Mesendoderm (in vitro differentiated cells): ENCODE results near the gene ADH1C.

Experiments used
- DNase-seq: peaks from one replicate; pipeline ENCODE4 v3.0.0; 2013
- H2AK5ac ChIP-seq: 2 replicates; pipeline ENCODE4 v1.6.1; 2013; ENCODE audit warnings: low read length, inconsistent platforms
- H2BK120ac ChIP-seq: 2 replicates; pipeline ENCODE4 v1.6.1; 2013; ENCODE audit warnings: low read depth, mild to moderate bottlenecking, low read length, moderate library complexity, mixed read lengths
- H2BK15ac ChIP-seq: replicated peaks from 2 replicates; pipeline ENCODE4 v1.6.1; 2013; ENCODE audit warnings: low read depth, mild to moderate bottlenecking, moderate library complexity
- H2BK5ac ChIP-seq: 2 replicates; pipeline ENCODE4 v1.6.1; 2013; ENCODE audit warnings: low read length, inconsistent platforms
- H3K18ac ChIP-seq: 2 replicates; pipeline ENCODE4 v1.6.1; 2013; ENCODE audit warnings: mild to moderate bottlenecking, low read length, mixed read lengths
- H3K23ac ChIP-seq: one replicate; pipeline ENCODE4 v1.6.1; 2013; ENCODE audit warnings: low read length
- H3K27ac ChIP-seq: 2 replicates; pipeline ENCODE4 v1.5.1; 2013; ENCODE audit warnings: low read depth, mild to moderate bottlenecking, inconsistent platforms, low read length, moderate library complexity
- H3K27me3 ChIP-seq: 2 replicates; pipeline ENCODE4 v1.6.1; 2013; ENCODE audit warnings: low read length, control low read depth, mild to moderate bottlenecking, inconsistent platforms; ENCODE audit not compliant: insufficient read depth, poor library complexity
- H3K36me3 ChIP-seq: 2 replicates; pipeline ENCODE4 v1.6.1; 2013; ENCODE audit warnings: low read length, inconsistent platforms; ENCODE audit not compliant: control insufficient read depth, insufficient read depth
- H3K4ac ChIP-seq: one replicate; pipeline ENCODE4 v1.6.1; 2013; ENCODE audit warnings: low read depth, mild to moderate bottlenecking, low read length, moderate library complexity
- H3K4me1 ChIP-seq: 2 replicates; pipeline ENCODE4 v1.6.1; 2013; ENCODE audit warnings: low read depth, low read length, inconsistent platforms; ENCODE audit not compliant: control insufficient read depth
- H3K4me2 ChIP-seq: 2 replicates; pipeline ENCODE4 v1.6.1; 2013; ENCODE audit warnings: low read length
- H3K4me3 ChIP-seq: 2 replicates; pipeline ENCODE4 v1.5.1; 2013; ENCODE audit warnings: mild to moderate bottlenecking, low read length
- H3K56ac ChIP-seq: one replicate; pipeline ENCODE4 v1.6.1; 2013; ENCODE audit warnings: low read length
- H3K79me1 ChIP-seq: 2 replicates; pipeline ENCODE4 v1.6.1; 2013; ENCODE audit warnings: low read length, inconsistent platforms
- H3K79me2 ChIP-seq: 2 replicates; pipeline ENCODE4 v1.6.1; 2013; ENCODE audit warnings: mild to moderate bottlenecking, low read length; ENCODE audit not compliant: control insufficient read depth, insufficient read depth
- H3K9ac ChIP-seq: 2 replicates; pipeline ENCODE4 v1.6.1; 2013; ENCODE audit warnings: low read length, inconsistent platforms
- H4K5ac ChIP-seq: one replicate; pipeline ENCODE4 v1.6.1; 2013; ENCODE audit warnings: low read length
- H4K8ac ChIP-seq: one replicate; pipeline ENCODE4 v1.6.1; 2013; ENCODE audit warnings: low read depth, mild to moderate bottlenecking, control low read depth, low read length, moderate library complexity
- WGBS: extraction: QIAGEN DNeasy Blood & Tissue Kit; methylation state at CpG from one replicate; pipeline ENCODE4 v1.1.7; 2013; ENCODE audit warnings: low lambda C conversion rate, missing lambda C conversion rate; ENCODE audit not compliant: insufficient coverage; ENCODE audit errors: extremely low coverage; 5-methylcytosine and 5-hydroxymethylcytosine counted together

The ADH1C gene

DNA sequence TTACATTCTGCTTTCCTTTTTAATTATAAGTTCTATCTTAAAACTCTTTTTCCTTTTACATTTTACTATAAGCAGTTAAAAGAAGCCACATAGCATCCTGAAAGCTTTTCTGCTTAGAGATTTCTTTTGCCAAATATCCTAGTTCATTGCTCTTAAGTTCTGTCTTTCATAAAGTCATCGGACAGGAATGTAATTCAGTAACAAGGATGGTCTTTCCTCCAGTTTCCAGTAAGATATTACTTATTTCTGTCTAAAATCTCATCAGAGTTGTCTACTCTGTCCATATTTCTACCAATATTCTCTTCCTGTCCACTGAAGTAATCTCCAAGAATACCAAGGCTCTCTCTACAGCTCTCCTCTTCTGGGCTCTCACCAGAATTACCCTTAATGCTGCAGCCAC is 37.5 kb upstream of the ADH1C start:
- H3K9ac ChIP-seq, result no peak overlapping the region
- no peak overlapping the region for H3K18ac ChIP-seq
- no peak overlapping the region for H3K4me3 ChIP-seq
- no peak overlapping the region for H3K56ac ChIP-seq
- no peak overlapping the region for H2BK15ac ChIP-seq
- no peak overlapping the region for H2BK5ac ChIP-seq
- no peak overlapping the region for H3K4me2 ChIP-seq
- WGBS, result no CpG with 5 or more reads among the region's 1 CpG
- no peak for DNase-seq
- H3K4me1 ChIP-seq, result no peaks in the 10 kb centered on the region
- no peak overlapping the region for H3K27ac ChIP-seq
- H2BK120ac ChIP-seq, result no peak overlapping the region
- no peaks in the 10 kb centered on the region for H3K79me2 ChIP-seq
- H4K8ac ChIP-seq, result no peak overlapping the region
- H3K4ac ChIP-seq, result no peak overlapping the region
- H3K36me3 ChIP-seq, result no peaks in the 10 kb centered on the region
- no peaks in the 10 kb centered on the region for H3K27me3 ChIP-seq
- H2AK5ac ChIP-seq, result no peak overlapping the region
- H3K23ac ChIP-seq, result no peak overlapping the region
- H3K79me1 ChIP-seq, result no peaks in the 10 kb centered on the region
- no peak overlapping the region for H4K5ac ChIP-seq

DNA sequence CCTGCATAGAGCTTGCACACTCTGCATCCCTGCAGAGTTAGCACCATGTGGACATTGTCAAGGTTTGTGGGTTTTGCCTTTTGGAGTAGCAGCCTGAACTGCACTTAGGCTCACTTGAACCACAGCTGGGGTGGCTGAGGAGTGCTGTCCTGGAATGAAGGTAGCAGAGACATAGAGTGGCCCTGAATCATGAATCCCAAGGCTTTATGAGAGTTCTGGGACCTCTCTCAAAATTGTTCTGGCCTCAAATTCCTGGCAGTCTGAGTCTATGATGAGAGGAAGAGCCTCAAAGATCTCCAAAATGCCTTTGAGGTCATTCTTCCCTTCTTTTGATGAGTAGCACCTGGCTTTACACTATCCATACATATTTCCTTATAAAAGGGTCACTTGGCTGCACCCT is 37.1 kb upstream of the ADH1C start:
- Histone ChIP-seq H4K8ac (no peak overlapping the region), H2BK5ac (no peak overlapping the region), H2BK120ac (no peak overlapping the region), H3K79me1 (no peaks in the 10 kb centered on the region), H3K4me1 (no peaks in the 10 kb centered on the region), H3K4me2 (no peak overlapping the region), H3K18ac (no peak overlapping the region), H2BK15ac (no peak overlapping the region), H3K9ac (no peak overlapping the region), H3K27ac (no peak overlapping the region), H3K27me3 (no peaks in the 10 kb centered on the region), H3K4ac (no peak overlapping the region), H3K36me3 (no peaks in the 10 kb centered on the region), H3K4me3 (no peak overlapping the region), H2AK5ac (no peak overlapping the region), H3K79me2 (no peaks in the 10 kb centered on the region), H3K23ac (no peak overlapping the region), H3K56ac (no peak overlapping the region), H4K5ac (no peak overlapping the region)
- no peak for DNase-seq

DNA sequence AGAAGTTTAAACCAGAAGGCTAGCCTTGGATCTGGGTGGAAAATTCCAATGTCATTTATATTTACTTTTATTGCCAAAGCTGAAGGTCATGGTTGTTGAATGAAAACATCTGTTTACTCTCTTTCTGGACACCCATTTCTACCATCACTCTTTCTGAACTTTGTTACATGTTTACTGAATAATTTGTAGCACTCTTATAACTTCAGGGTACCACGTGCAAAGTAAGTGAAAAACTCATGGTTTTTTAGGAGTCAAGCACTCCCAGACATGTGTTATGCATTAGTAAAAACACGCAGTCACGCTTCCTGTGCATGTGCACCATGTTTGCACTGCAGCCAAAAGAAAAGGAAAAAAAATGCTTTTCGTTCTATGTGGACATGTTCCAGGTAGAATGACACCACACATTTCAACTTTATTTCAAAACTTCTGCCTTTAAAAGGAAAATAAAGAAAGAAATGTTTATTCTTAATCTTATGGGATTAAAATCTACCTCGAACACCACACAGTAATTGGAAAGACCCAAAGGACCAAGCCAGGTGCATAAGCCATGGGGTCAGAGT is 31.4 kb upstream of the ADH1C start:
- no peak overlapping the region for H3K23ac ChIP-seq
- no CpG with 5 or more reads among the region's 5 CpGs for WGBS
- H2AK5ac ChIP-seq, result no peak overlapping the region
- no peak overlapping the region for H3K4me2 ChIP-seq
- no peak overlapping the region for H2BK5ac ChIP-seq
- no peaks in the 10 kb centered on the region for H3K27me3 ChIP-seq
- no peak overlapping the region for H2BK120ac ChIP-seq
- H3K4me3 ChIP-seq, result no peak overlapping the region
- H3K56ac ChIP-seq, result no peak overlapping the region
- no peak overlapping the region for H3K4ac ChIP-seq
- H3K9ac ChIP-seq, result no peak overlapping the region
- no peak overlapping the region for H4K8ac ChIP-seq
- H3K79me1 ChIP-seq, result no peaks in the 10 kb centered on the region
- no peak overlapping the region for H3K18ac ChIP-seq
- no peak overlapping the region for H3K27ac ChIP-seq
- no peak overlapping the region for H2BK15ac ChIP-seq
- DNase-seq, result no peak
- H4K5ac ChIP-seq, result no peak overlapping the region
- H3K4me1 ChIP-seq, result no peaks in the 10 kb centered on the region
- H3K79me2 ChIP-seq, result no peaks in the 10 kb centered on the region
- no peaks in the 10 kb centered on the region for H3K36me3 ChIP-seq

DNA sequence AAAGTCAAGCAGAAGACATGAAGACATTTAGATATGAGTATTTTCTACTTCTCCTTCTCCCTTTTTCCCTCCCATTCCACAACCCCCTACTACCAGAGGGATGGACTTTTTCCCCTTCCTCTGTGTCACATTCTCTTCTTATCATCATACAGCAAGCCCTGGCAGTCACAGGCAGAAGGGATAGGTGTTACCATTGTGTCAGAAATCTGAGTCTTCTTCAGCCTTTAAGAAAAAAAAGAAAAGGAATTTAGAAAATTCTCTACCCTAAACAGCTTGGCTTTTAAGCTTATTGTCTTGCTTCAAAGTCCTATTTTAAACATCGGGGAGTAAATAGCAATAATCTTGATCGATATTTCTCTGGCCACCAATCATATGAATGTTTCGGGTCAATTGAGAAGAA is 30.9 kb upstream of the ADH1C start:
- H4K8ac ChIP-seq, result no peak overlapping the region
- WGBS, result no CpG with 5 or more reads among the region's 3 CpGs
- H3K9ac ChIP-seq, result no peak overlapping the region
- no peaks in the 10 kb centered on the region for H3K27me3 ChIP-seq
- no peaks in the 10 kb centered on the region for H3K79me2 ChIP-seq
- no peak overlapping the region for H3K23ac ChIP-seq
- no peak overlapping the region for H3K18ac ChIP-seq
- H2BK120ac ChIP-seq, result no peak overlapping the region
- no peak overlapping the region for H4K5ac ChIP-seq
- H3K4me2 ChIP-seq, result no peak overlapping the region
- no peak overlapping the region for H2BK15ac ChIP-seq
- H2AK5ac ChIP-seq, result no peak overlapping the region
- H3K79me1 ChIP-seq, result no peaks in the 10 kb centered on the region
- H2BK5ac ChIP-seq, result no peak overlapping the region
- peak; percentile 70 for DNase-seq
- no peaks in the 10 kb centered on the region for H3K4me1 ChIP-seq
- no peak overlapping the region for H3K27ac ChIP-seq
- H3K4me3 ChIP-seq, result no peak overlapping the region
- H3K56ac ChIP-seq, result no peak overlapping the region
- H3K4ac ChIP-seq, result no peak overlapping the region
- H3K36me3 ChIP-seq, result no peaks in the 10 kb centered on the region

DNA sequence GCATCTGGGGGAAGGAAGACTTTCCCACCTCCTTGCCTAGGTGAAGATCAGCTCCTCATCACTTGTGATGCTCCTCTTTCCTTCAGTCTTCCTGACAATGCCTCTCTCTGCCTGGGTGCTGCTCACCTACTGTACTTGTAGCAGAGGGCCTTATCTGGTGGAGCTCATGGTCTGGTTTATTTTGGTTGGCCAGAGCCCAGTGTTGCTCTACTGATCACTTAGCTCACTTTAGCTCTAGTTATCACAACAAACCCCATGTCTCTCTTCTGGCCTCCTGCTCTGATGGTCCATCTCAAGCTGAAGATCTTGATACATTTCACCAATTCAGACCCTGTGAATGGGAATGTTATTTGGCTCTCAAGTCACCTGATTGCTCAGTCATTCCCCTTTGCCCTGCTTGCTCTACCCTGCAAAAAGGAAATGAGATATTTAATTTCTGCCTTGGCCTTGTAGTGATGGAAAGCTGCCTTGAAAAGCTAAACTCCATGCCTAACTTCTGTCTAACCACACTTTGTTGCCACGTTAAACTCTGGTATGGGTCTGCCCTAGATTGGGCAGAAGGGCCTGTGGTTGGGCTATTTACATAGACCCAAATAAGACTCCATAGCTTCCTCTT is 30.3 kb upstream of the ADH1C start:
- no peaks in the 10 kb centered on the region for H3K27me3 ChIP-seq
- no peak overlapping the region for H4K8ac ChIP-seq
- no peak overlapping the region for H2BK5ac ChIP-seq
- H2AK5ac ChIP-seq, result no peak overlapping the region
- H3K79me1 ChIP-seq, result no peaks in the 10 kb centered on the region
- no peak overlapping the region for H3K56ac ChIP-seq
- no peak overlapping the region for H3K27ac ChIP-seq
- no CpG with 5 or more reads among the region's 1 CpG for WGBS
- no peak overlapping the region for H3K9ac ChIP-seq
- no peak overlapping the region for H3K4me2 ChIP-seq
- no peak overlapping the region for H3K18ac ChIP-seq
- no peak overlapping the region for H3K23ac ChIP-seq
- H2BK120ac ChIP-seq, result no peak overlapping the region
- no peaks in the 10 kb centered on the region for H3K79me2 ChIP-seq
- H3K4me1 ChIP-seq, result no peaks in the 10 kb centered on the region
- H4K5ac ChIP-seq, result no peak overlapping the region
- no peak overlapping the region for H2BK15ac ChIP-seq
- DNase-seq, result no peak
- no peaks in the 10 kb centered on the region for H3K36me3 ChIP-seq
- H3K4me3 ChIP-seq, result no peak overlapping the region
- H3K4ac ChIP-seq, result no peak overlapping the region

DNA sequence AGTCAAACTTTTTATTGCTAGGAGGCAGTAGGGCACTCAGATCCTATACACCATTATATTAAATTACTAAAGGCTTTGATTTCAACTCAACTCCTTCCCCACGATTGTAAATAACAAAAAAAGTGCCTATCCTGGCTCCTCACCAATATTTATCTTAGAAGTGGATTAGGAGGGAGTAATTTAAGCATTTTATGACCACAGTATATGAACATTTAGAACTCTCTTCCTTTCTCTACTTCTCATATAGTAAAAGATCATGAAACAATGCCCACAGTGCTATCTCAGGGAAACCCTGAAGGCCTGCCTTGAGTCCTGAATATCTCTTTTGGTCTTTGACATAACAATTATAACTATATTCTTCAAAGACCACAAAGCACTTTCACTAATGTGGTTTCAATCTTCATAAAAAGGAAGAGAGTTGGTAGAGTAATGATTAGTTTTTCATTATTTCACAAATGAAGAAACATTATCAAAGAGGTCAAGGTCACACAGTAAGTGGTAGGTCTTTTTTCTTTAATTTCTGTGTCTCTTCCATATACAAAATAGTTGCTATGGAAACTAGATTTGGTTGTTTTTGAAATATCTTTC is 29.1 kb upstream of the ADH1C start:
- no peak overlapping the region for H3K4me2 ChIP-seq
- H2BK120ac ChIP-seq, result no peak overlapping the region
- H3K4ac ChIP-seq, result no peak overlapping the region
- H3K4me1 ChIP-seq, result no peaks in the 10 kb centered on the region
- H3K18ac ChIP-seq, result no peak overlapping the region
- H3K36me3 ChIP-seq, result no peaks in the 10 kb centered on the region
- H3K56ac ChIP-seq, result no peak overlapping the region
- no peak overlapping the region for H2AK5ac ChIP-seq
- no peak overlapping the region for H3K23ac ChIP-seq
- no peak for DNase-seq
- no peak overlapping the region for H4K5ac ChIP-seq
- H3K79me1 ChIP-seq, result no peaks in the 10 kb centered on the region
- H3K9ac ChIP-seq, result no peak overlapping the region
- H2BK5ac ChIP-seq, result no peak overlapping the region
- no peak overlapping the region for H3K4me3 ChIP-seq
- 100% methylated on average over 1 of the region's 1 CpG for WGBS
- no peaks in the 10 kb centered on the region for H3K79me2 ChIP-seq
- H2BK15ac ChIP-seq, result no peak overlapping the region
- no peak overlapping the region for H4K8ac ChIP-seq
- H3K27me3 ChIP-seq, result no peaks in the 10 kb centered on the region
- no peak overlapping the region for H3K27ac ChIP-seq
